HepG2 (cell line): ENCODE data around the gene TBC1D20. TPM values are rescaled to one million over a fixed set of nuclear protein-coding genes. Genes with fewer than 3 reads are reported as not detected.
A peak's percentile ranks its signal among the peaks of the same experiment; 100 is the strongest.

Experiments
- ATF5 ChIP-seq: sonication (generic); formaldehyde crosslinking; IDR thresholded peaks from 2 replicates; pipeline ENCODE4 v1.4.0; 2020; ENCODE audit warnings: mild to moderate bottlenecking, low read depth, missing genetic modification reagents
- CEBPB ChIP-seq: IDR thresholded peaks from 2 replicates; pipeline ENCODE4 v1.6.1; 2011; ENCODE audit warnings: low read depth, low read length, improper control_type of control experiment, borderline replicate concordance
- GMEB2 ChIP-seq: IDR thresholded peaks from 2 replicates; pipeline ENCODE4 v1.6.1; 2016; ENCODE audit warnings: missing biosample characterization, missing genetic modification reagents, low read depth
- HIVEP1 ChIP-seq: sonication (generic); formaldehyde crosslinking; IDR thresholded peaks from 2 replicates; pipeline ENCODE4 v1.4.0; 2020; ENCODE audit warnings: mild to moderate bottlenecking, missing genetic modification reagents
- HOXA5 ChIP-seq: sonication (generic); formaldehyde crosslinking; IDR thresholded peaks from 2 replicates; pipeline ENCODE4 v1.4.0; 2020; ENCODE audit warnings: missing genetic modification reagents
- KDM3A ChIP-seq: IDR thresholded peaks from 2 replicates; pipeline ENCODE4 v1.6.1; 2018; ENCODE audit warnings: low read depth, missing compliant biosample characterization
- KLF11 ChIP-seq: IDR thresholded peaks from 2 replicates; pipeline ENCODE4 v1.6.1; 2016; ENCODE audit warnings: missing compliant biosample characterization
- PLRG1 ChIP-seq: fragments of 450-650 bp; conservative IDR thresholded peaks from 2 replicates; pipeline ENCODE4 v1.6.1; 2016
- RELA ChIP-seq: sonication (generic); formaldehyde crosslinking; IDR thresholded peaks from 2 replicates; pipeline ENCODE4 v1.4.0; 2020; ENCODE audit warnings: missing genetic modification reagents
- SP2 ChIP-seq: sonication (generic); formaldehyde crosslinking; IDR thresholded peaks from 2 replicates; pipeline ENCODE4 v1.5.1; 2020; ENCODE audit warnings: mild to moderate bottlenecking, missing genetic modification reagents
- ZBTB3 ChIP-seq: sonication (generic); formaldehyde crosslinking; IDR thresholded peaks from 2 replicates; pipeline ENCODE4 v1.4.0; 2020; ENCODE audit warnings: low read depth, mild to moderate bottlenecking, moderate library complexity, missing genetic modification reagents, borderline replicate concordance
- ZBTB39 ChIP-seq: sonication (generic); formaldehyde crosslinking; IDR thresholded peaks from 2 replicates; pipeline ENCODE4 v1.5.0; 2020; ENCODE audit warnings: missing genetic modification reagents
- ZNF383 ChIP-seq: sonication (generic); formaldehyde crosslinking; IDR thresholded peaks from 2 replicates; pipeline ENCODE4 v1.4.0; 2020; ENCODE audit warnings: missing genetic modification reagents, mild to moderate bottlenecking, borderline replicate concordance
- ZNF567 ChIP-seq: sonication (generic); formaldehyde crosslinking; IDR thresholded peaks from 2 replicates; pipeline ENCODE4 v1.8.1; 2023; ENCODE audit warnings: mild to moderate bottlenecking, missing genetic modification reagents, borderline replicate concordance
- ZNF746 ChIP-seq: sonication (generic); formaldehyde crosslinking; IDR thresholded peaks from 2 replicates; pipeline ENCODE4 v1.8.0; 2022; ENCODE audit warnings: mild to moderate bottlenecking, missing genetic modification reagents
- ZNF772 ChIP-seq: sonication (generic); formaldehyde crosslinking; IDR thresholded peaks from 2 replicates; pipeline ENCODE4 v1.5.0; 2020; ENCODE audit warnings: mild to moderate bottlenecking, missing genetic modification reagents
- ZNF816 ChIP-seq: sonication (generic); formaldehyde crosslinking; IDR thresholded peaks from 2 replicates; pipeline ENCODE4 v1.8.0; 2022; ENCODE audit warnings: missing genetic modification reagents, mild to moderate bottlenecking, borderline replicate concordance
- ZSCAN31 ChIP-seq: sonication (generic); formaldehyde crosslinking; IDR thresholded peaks from 2 replicates; pipeline ENCODE4 v1.5.0; 2020; ENCODE audit warnings: low read depth, mild to moderate bottlenecking, missing genetic modification reagents
- polyA plus RNA-seq, 8 experiments: library from polyadenylated mRNA; depleted of rRNA in 3 of 8; stranded (reverse) in 7 of 8; unstranded in 1 of 8; fragments of >200 nt; fragmentation: Illumina TruSeq in 4 of 8; extraction: Trizol in 4 of 8; gene quantifications; 2 replicates each; pipeline versions ENCODE4 v1.2.1 to v1.2.3, GENCODE V29; 2011 to 2016; ENCODE audit warnings: low read depth in 4 of 8, missing spikeins in 1 of 8, mixed read lengths in 1 of 8; ENCODE audit not compliant: insufficient read depth in 1 of 8
- total RNA-seq, 5 experiments: library from RNA; depleted of rRNA; stranded (reverse); fragments of >200 nt; fragmentation: Illumina TruSeq; extraction: Trizol; gene quantifications; 2 replicates each; pipeline ENCODE4 v1.2.3, GENCODE V29; 2016; ENCODE audit warnings: low read depth in 1 of 5
- TF ChIP-seq, protein P1 (sequence below): IDR thresholded peaks from 2 replicates; pipeline ENCODE4 v1.6.1; 2016
- TF ChIP-seq, protein P2 (sequence below): sonication (generic); formaldehyde crosslinking; IDR thresholded peaks from 2 replicates; pipeline ENCODE4 v1.4.0; 2020; ENCODE audit warnings: missing genetic modification reagents
- TF ChIP-seq, protein P3 (sequence below): sonication (generic); formaldehyde crosslinking; IDR thresholded peaks from 2 replicates; pipeline ENCODE4 v1.4.0; 2020; ENCODE audit warnings: low read depth, mild to moderate bottlenecking, missing genetic modification reagents

TBC1D20 gene
- total and polyA plus RNA-seq, 2 of the 13 experiments (the other 11 are each of a cell fraction or from before 2014, with no cell fraction given) = 36.6 to 47.1 TPM

- TF ChIP-seq ZBTB39 (CRISPR knock-in tag) = no peak
- TF ChIP-seq KLF11 (CRISPR knock-in tag) = no peak
- TF ChIP-seq, protein P1, sequence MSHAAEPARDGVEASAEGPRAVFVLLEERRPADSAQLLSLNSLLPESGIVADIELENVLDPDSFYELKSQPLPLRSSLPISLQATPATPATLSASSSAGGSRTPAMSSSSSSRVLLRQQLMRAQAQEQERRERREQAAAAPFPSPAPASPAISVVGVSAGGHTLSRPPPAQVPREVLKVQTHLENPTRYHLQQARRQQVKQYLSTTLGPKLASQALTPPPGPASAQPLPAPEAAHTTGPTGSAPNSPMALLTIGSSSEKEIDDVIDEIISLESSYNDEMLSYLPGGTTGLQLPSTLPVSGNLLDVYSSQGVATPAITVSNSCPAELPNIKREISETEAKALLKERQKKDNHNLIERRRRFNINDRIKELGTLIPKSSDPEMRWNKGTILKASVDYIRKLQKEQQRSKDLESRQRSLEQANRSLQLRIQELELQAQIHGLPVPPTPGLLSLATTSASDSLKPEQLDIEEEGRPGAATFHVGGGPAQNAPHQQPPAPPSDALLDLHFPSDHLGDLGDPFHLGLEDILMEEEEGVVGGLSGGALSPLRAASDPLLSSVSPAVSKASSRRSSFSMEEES (CRISPR knock-in tag) = no peak
- TF ChIP-seq PLRG1 = no peak
- no peak for TF ChIP-seq CEBPB
- TF ChIP-seq GMEB2 (CRISPR knock-in tag) = no peak
- TF ChIP-seq HIVEP1 (CRISPR knock-in tag) = no peak
- TF ChIP-seq ZNF816 (CRISPR knock-in tag) = peak; percentile 91
- TF ChIP-seq, protein P2, sequence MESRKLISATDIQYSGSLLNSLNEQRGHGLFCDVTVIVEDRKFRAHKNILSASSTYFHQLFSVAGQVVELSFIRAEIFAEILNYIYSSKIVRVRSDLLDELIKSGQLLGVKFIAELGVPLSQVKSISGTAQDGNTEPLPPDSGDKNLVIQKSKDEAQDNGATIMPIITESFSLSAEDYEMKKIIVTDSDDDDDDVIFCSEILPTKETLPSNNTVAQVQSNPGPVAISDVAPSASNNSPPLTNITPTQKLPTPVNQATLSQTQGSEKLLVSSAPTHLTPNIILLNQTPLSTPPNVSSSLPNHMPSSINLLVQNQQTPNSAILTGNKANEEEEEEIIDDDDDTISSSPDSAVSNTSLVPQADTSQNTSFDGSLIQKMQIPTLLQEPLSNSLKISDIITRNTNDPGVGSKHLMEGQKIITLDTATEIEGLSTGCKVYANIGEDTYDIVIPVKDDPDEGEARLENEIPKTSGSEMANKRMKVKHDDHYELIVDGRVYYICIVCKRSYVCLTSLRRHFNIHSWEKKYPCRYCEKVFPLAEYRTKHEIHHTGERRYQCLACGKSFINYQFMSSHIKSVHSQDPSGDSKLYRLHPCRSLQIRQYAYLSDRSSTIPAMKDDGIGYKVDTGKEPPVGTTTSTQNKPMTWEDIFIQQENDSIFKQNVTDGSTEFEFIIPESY (CRISPR knock-in tag) = no peak
- TF ChIP-seq KDM3A (CRISPR knock-in tag) = no peak
- no peak for TF ChIP-seq SP2
- TF ChIP-seq ZBTB3 (CRISPR knock-in tag) = no peak
- TF ChIP-seq ZNF567 (CRISPR knock-in tag) = no peak
- TF ChIP-seq ZNF772 (CRISPR knock-in tag) = peak; percentile 62
- no peak for TF ChIP-seq HOXA5 (CRISPR knock-in tag)
- TF ChIP-seq ZNF383 (CRISPR knock-in tag) = 0 out of 2 replicates have a peak, but pooled peaks have one; percentile 14
- TF ChIP-seq ZSCAN31 = 0 out of 2 replicates have a peak, but pooled peaks have one; percentile 40
- TF ChIP-seq, protein P3, sequence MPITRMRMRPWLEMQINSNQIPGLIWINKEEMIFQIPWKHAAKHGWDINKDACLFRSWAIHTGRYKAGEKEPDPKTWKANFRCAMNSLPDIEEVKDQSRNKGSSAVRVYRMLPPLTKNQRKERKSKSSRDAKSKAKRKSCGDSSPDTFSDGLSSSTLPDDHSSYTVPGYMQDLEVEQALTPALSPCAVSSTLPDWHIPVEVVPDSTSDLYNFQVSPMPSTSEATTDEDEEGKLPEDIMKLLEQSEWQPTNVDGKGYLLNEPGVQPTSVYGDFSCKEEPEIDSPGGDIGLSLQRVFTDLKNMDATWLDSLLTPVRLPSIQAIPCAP (CRISPR knock-in tag) = no peak
- TF ChIP-seq RELA (CRISPR knock-in tag) = 0 out of 2 replicates have a peak, but pooled peaks have one; percentile 41
- TF ChIP-seq ZNF746 (CRISPR knock-in tag) = no peak
- no peak for TF ChIP-seq ATF5 (CRISPR knock-in tag)
Measured at GRCh38 chr20:406200-407132, 55.9 kb downstream of the TBC1D20 start (continued).
